Measurements from ENCODE around the gene HIPK2. TPM values are rescaled to one million over a fixed set of nuclear protein-coding genes. Genes with fewer than 3 reads are reported as not detected.

Gene HIPK2
- total RNA-seq, 2 donors from 2014 or later = 95.1 to 125 TPM

DNA sequence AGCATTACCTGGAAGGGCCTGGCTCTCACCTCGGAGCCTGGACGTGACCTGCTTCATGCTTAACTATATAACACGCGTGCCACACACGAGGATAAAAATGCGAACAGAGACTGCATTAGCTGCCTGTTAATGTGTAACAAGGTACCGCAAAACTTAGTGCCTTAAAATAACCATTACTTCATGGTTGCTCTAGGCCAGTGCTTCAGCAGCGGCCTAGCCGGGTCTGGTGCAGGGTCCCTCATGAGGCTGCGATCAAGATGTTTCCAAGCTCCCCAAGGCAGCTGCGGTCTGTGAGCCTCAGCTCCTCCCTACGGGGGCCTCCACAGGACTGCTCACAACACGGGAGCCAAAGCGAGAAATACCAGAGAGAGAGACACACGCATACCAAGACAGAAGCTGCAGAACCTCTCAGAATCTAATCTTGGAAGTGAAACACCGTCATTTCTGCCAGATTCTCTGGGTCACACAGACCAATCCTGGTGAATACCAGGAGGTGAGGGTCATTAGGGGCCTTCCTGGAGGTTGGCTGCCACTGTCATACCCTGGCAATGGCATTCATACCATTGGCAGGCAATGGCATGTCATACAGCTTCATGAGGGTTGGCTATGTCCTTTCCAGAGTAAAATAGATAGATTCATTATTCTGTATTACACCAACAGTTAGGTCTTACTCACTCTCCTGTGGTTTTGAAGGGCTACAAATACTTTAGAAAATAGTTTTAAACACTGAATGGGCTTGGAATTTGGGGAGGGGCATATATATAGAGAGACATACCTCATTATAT is 94.5 kb downstream of the HIPK2 start:
- WGBS, 2 experiments (ENCODE audit: insufficient coverage in 1 of 2, insufficient read length in 1 of 2) = 90 to 93% methylated on average over 16 of the region's 16 CpGs
- Histone ChIP-seq H3K9ac (ENCODE audit: extremely low read depth, low read length, poor library complexity, severe bottlenecking) (no peak overlapping the region), H3K27ac (ENCODE audit: low read depth, low read length) (no peak overlapping the region), H3K27me3 (ENCODE audit: control insufficient read depth, insufficient read depth, low read length, poor library complexity, severe bottlenecking) (no peaks in the 10 kb centered on the region), H3K9me3 (ENCODE audit: control insufficient read depth, low read length) (peaks cover 35% of the 10 kb centered on the region), H3K4me1 (ENCODE audit: control insufficient read depth, insufficient read depth, low read length) (peaks cover 15% of the 10 kb centered on the region), H3K4me3 (ENCODE audit: low read length) (no peak overlapping the region), H3K36me3 (ENCODE audit: control insufficient read depth, insufficient read depth, low read length) (peaks cover 60% of the 10 kb centered on the region)
- Mint-ChIP-seq H3K27ac (peak overlapping the region; percentile 63), H3K36me3 (ENCODE audit: low read depth) (peaks cover 56% of the 10 kb centered on the region), H3K4me3 (no peak overlapping the region), H3K4me1 (peaks cover 42% of the 10 kb centered on the region), H3K27me3 (ENCODE audit: insufficient read depth) (no peaks in the 10 kb centered on the region), H3K9me3 (peaks cover 16% of the 10 kb centered on the region)
- no peak for DNase-seq
- TF ChIP-seq, protein P1, sequence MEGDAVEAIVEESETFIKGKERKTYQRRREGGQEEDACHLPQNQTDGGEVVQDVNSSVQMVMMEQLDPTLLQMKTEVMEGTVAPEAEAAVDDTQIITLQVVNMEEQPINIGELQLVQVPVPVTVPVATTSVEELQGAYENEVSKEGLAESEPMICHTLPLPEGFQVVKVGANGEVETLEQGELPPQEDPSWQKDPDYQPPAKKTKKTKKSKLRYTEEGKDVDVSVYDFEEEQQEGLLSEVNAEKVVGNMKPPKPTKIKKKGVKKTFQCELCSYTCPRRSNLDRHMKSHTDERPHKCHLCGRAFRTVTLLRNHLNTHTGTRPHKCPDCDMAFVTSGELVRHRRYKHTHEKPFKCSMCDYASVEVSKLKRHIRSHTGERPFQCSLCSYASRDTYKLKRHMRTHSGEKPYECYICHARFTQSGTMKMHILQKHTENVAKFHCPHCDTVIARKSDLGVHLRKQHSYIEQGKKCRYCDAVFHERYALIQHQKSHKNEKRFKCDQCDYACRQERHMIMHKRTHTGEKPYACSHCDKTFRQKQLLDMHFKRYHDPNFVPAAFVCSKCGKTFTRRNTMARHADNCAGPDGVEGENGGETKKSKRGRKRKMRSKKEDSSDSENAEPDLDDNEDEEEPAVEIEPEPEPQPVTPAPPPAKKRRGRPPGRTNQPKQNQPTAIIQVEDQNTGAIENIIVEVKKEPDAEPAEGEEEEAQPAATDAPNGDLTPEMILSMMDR (conservative IDR thresholded peaks at IDR 0.05) = no peak

DNA sequence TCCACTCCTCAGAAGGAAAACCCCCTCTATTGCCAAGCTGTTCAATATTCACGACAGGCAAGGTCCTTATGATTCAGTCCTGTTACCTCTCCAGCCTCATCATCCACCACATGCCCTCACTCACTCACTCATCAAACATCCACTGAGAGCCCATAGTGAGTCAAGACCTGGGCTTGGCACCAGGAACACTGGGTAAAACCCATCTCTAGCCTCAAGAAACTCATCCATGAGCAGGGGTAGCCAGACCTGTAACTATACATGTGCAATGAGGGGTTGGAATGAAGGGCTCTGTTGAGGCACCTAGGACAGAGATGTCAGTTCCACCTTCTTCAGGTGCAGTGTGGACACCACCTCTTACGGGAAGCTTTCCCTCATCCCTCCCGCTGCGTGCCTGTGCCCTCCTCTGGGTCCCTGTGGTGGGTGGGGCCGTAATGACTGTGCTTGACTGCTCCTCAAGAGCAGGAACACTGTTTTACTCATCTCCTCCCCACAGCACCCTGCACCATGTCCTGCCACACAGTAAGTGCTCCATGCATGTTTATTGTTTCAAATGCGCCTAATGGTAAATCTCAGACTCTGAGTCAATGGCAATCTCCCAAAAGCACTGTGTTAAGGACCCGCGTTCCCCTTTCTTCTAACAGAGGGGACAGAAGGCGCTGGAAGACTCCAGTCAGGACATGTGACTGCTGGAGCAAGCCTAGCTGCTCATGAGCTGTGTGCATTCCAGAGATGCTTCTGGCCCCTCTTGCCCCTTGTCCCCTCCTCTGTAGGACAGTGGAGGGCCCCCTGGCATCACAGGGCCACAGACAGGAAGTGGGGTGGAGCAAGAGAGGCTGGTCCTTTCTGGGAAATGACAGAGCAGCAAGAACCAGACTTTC is 95.4 kb downstream of the HIPK2 start:
- no peak overlapping the region for H3K4me3 Mint-ChIP-seq
- H3K27me3 Mint-ChIP-seq (ENCODE audit: insufficient read depth) = no peaks in the 10 kb centered on the region
- Histone ChIP-seq H3K27ac (ENCODE audit: low read depth, low read length) (no peak overlapping the region), H3K9me3 (ENCODE audit: control insufficient read depth, low read length) (peaks cover 30% of the 10 kb centered on the region), H3K36me3 (ENCODE audit: control insufficient read depth, insufficient read depth, low read length) (peaks cover 51% of the 10 kb centered on the region), H3K4me1 (ENCODE audit: control insufficient read depth, insufficient read depth, low read length) (peaks cover 15% of the 10 kb centered on the region), H3K9ac (ENCODE audit: extremely low read depth, low read length, poor library complexity, severe bottlenecking) (no peak overlapping the region), H3K4me3 (ENCODE audit: low read length) (no peak overlapping the region), H3K27me3 (ENCODE audit: control insufficient read depth, insufficient read depth, low read length, poor library complexity, severe bottlenecking) (no peaks in the 10 kb centered on the region)
- H3K36me3 Mint-ChIP-seq (ENCODE audit: low read depth) = peaks cover 52% of the 10 kb centered on the region
- H3K27ac Mint-ChIP-seq = peak overlapping the region; percentile 63
- no peak for DNase-seq
- H3K4me1 Mint-ChIP-seq = peaks cover 42% of the 10 kb centered on the region
- peaks cover 16% of the 10 kb centered on the region for H3K9me3 Mint-ChIP-seq
- TF ChIP-seq, protein P1 (conservative IDR thresholded peaks at IDR 0.05) = no peak
- WGBS, 2 experiments (ENCODE audit: insufficient coverage in 1 of 2, insufficient read length in 1 of 2) = 96% methylated on average over 5 to 9 of the region's 9 CpGs

DNA sequence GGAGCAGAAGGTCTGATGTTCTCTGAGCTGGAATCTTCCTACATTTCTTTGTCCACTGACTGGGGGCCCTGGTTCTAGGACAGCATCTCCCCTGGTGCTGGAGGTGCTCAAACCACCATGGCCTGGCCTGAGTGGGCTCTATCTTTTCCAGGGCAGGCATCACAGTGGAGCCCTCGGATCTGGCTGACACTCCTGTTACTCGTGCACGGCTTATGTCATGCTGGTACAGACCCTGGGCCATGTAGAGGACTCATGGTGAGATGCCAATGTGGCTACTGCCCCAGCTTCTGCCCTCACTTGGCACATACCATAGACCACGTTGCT is 96.0 kb downstream of the HIPK2 start:
- peaks cover 45% of the 10 kb centered on the region for H3K36me3 ChIP-seq (ENCODE audit: control insufficient read depth, insufficient read depth, low read length)
- H3K4me3 ChIP-seq (ENCODE audit: low read length) = no peak overlapping the region

More for the DNA sequence above, 96.0 kb downstream of the HIPK2 start:
- TF ChIP-seq, protein P1 (conservative IDR thresholded peaks at IDR 0.05) = no peak
- DNase-seq = no peak
- peak overlapping the region; percentile 26 for H3K27ac Mint-ChIP-seq
- no peak overlapping the region for H3K9ac ChIP-seq (ENCODE audit: extremely low read depth, low read length, poor library complexity, severe bottlenecking)
- peaks cover 15% of the 10 kb centered on the region for H3K4me1 ChIP-seq (ENCODE audit: control insufficient read depth, insufficient read depth, low read length)
- H3K4me3 Mint-ChIP-seq = no peak overlapping the region
- H3K36me3 Mint-ChIP-seq (ENCODE audit: low read depth) = peaks cover 50% of the 10 kb centered on the region
- H3K9me3 ChIP-seq (ENCODE audit: control insufficient read depth, low read length) = peaks cover 25% of the 10 kb centered on the region
- peaks cover 42% of the 10 kb centered on the region for H3K4me1 Mint-ChIP-seq
- H3K27ac ChIP-seq (ENCODE audit: low read depth, low read length) = no peak overlapping the region
- WGBS, 2 experiments (ENCODE audit: insufficient coverage in 1 of 2, insufficient read length in 1 of 2) = 92 to 95% methylated on average over 4 of the region's 4 CpGs
- peaks cover 15% of the 10 kb centered on the region for H3K9me3 Mint-ChIP-seq
- no peaks in the 10 kb centered on the region for H3K27me3 ChIP-seq (ENCODE audit: control insufficient read depth, insufficient read depth, low read length, poor library complexity, severe bottlenecking)
- no peaks in the 10 kb centered on the region for H3K27me3 Mint-ChIP-seq (ENCODE audit: insufficient read depth)
